H1 (cell line): ENCODE measurements around the gene FERMT1. TPM values are rescaled to one million over a fixed set of nuclear protein-coding genes. Genes with fewer than 3 reads are reported as not detected.
A peak's percentile ranks its signal among the peaks of the same experiment; 100 is the strongest.

Source experiments
- CTCF ChIA-PET: fragments of 300-600 bp; sonication (Branson Sonifier 250); formaldehyde crosslinking; loops from one replicate; lab custom pipeline; 2021; ENCODE audit not compliant: partially characterized antibody; lab: Charles Lee
- POLR2A ChIA-PET: fragments of 300-600 bp; sonication (Branson Sonifier 250); formaldehyde crosslinking; loops from one replicate; lab custom pipeline; 2021; ENCODE audit warnings: inconsistent platforms; ENCODE audit not compliant: partially characterized antibody; lab: Charles Lee
- DNase-seq, 2 experiments: peaks; one replicate each; pipeline versions ENCODE4 v3.0.0 to v3.0.0-alpha.2; 2010 to 2022; ENCODE audit warnings: low spot score in 2 of 2, low read depth in 1 of 2, mixed read lengths in 1 of 2
- FAIRE-seq: peaks from 2 replicates; lab custom pipeline; 2011; peaks lifted over from hg19 to GRCh38; lab: Jason Lieb, UNC
- H2AFZ ChIP-seq: 2 replicates; pipeline ENCODE4 v1.8.1; 2012; ENCODE audit warnings: low read length, inconsistent platforms
- H2AK5ac ChIP-seq: 2 replicates; pipeline ENCODE4 v1.6.1; 2013; ENCODE audit warnings: low read depth, low read length
- H2BK120ac ChIP-seq: replicated peaks from 2 replicates; pipeline ENCODE3; 2013; ENCODE audit warnings: low read depth, low read length, inconsistent platforms
- H2BK12ac ChIP-seq: 2 replicates; pipeline ENCODE4 v1.6.1; 2013; ENCODE audit warnings: low read depth, low read length
- H2BK15ac ChIP-seq: 2 replicates; pipeline ENCODE4 v1.6.1; 2013; ENCODE audit warnings: low read length
- H2BK20ac ChIP-seq: 2 replicates; pipeline ENCODE4 v1.6.1; 2013; ENCODE audit warnings: low read length
- H2BK5ac ChIP-seq: 2 replicates; pipeline ENCODE4 v1.6.1; 2013; ENCODE audit warnings: low read depth, low read length
- H3K14ac ChIP-seq: 2 replicates; pipeline ENCODE4 v1.6.1; 2013; ENCODE audit warnings: inconsistent platforms; ENCODE audit not compliant: insufficient read length
- H3K18ac ChIP-seq: 2 replicates; pipeline ENCODE4 v1.6.1; 2013; ENCODE audit warnings: low read length; ENCODE audit errors: extremely low read depth
- H3K23ac ChIP-seq: 2 replicates; pipeline ENCODE4 v1.6.1; 2013; ENCODE audit warnings: inconsistent platforms; ENCODE audit not compliant: insufficient read length
- H3K23me2 ChIP-seq: 2 replicates; pipeline ENCODE4 v1.6.1; 2013; ENCODE audit warnings: low read depth, low read length
- H3K27ac ChIP-seq: 2 replicates; pipeline ENCODE4 v1.6.1; 2011; ENCODE audit warnings: low read depth, low read length, inconsistent platforms
- H3K27me3 ChIP-seq, 4 experiments: replicated peaks in 1 of 4; 1 replicate in 1 of 4; 2 replicates in 3 of 4; pipeline versions ENCODE4 v1.6.1 to v1.8.1; 2011 to 2013; ENCODE audit warnings: low read length in 3 of 4, mild to moderate bottlenecking in 3 of 4, inconsistent platforms in 2 of 4, mixed read lengths in 2 of 4, moderate library complexity in 1 of 4; ENCODE audit not compliant: control insufficient read depth in 3 of 4, insufficient read depth in 3 of 4; ENCODE audit errors: extremely low read depth in 1 of 4
- H3K36me3 ChIP-seq, 4 experiments: 2 replicates each; pipeline versions ENCODE4 v1.6.1 to v1.8.1; 2011 to 2013; ENCODE audit warnings: mild to moderate bottlenecking in 4 of 4, low read length in 3 of 4, moderate library complexity in 2 of 4, control low read depth in 1 of 4, inconsistent platforms in 1 of 4; ENCODE audit not compliant: insufficient read depth in 4 of 4, control insufficient read depth in 2 of 4
- H3K4ac ChIP-seq: replicated peaks from 2 replicates; pipeline ENCODE3; 2013; ENCODE audit warnings: low read length, low read depth, mixed read lengths, inconsistent platforms; ENCODE audit not compliant: insufficient read length
- H3K4me1 ChIP-seq, 4 experiments: replicated peaks in 1 of 4; 1 replicate in 1 of 4; 2 replicates in 3 of 4; pipeline versions ENCODE4 v1.6.1 to v1.8.1; 2011 to 2013; ENCODE audit warnings: low read length in 3 of 4, inconsistent platforms in 2 of 4, mixed read lengths in 1 of 4; ENCODE audit not compliant: insufficient read depth in 4 of 4, control insufficient read depth in 3 of 4
- H3K4me2 ChIP-seq, 2 experiments: 2 replicates each; pipeline versions ENCODE4 v1.6.1 to v1.8.1; 2011 to 2013; ENCODE audit warnings: low read depth in 2 of 2, low read length in 2 of 2, control low read depth in 1 of 2, inconsistent platforms in 1 of 2, mild to moderate bottlenecking in 1 of 2; ENCODE audit not compliant: insufficient read depth in 1 of 2
- H3K4me3 ChIP-seq, 4 experiments: fragments of 200-600, 300-600 bp in 1 of 4; sonication (generic), shearing (Covaris generic), sonication (Bioruptor Twin) in 1 of 4; 2 replicates each; pipeline versions ENCODE4 v1.5.1 to v1.8.1; 2011 to 2016; ENCODE audit warnings: low read length in 4 of 4, low read depth in 3 of 4, control low read depth in 2 of 4, inconsistent platforms in 2 of 4, mild to moderate bottlenecking in 2 of 4, mixed read lengths in 1 of 4, moderate library complexity in 1 of 4; ENCODE audit not compliant: insufficient read depth in 2 of 4; ENCODE audit errors: extremely low read depth in 1 of 4
- H3K56ac ChIP-seq: replicated peaks from 2 replicates; pipeline ENCODE3; 2013; ENCODE audit warnings: low read depth, mild to moderate bottlenecking, mixed read lengths, low read length, inconsistent platforms; ENCODE audit not compliant: insufficient read length
- H3K79me1 ChIP-seq: 2 replicates; pipeline ENCODE4 v1.6.1; 2013; ENCODE audit warnings: low read depth, low read length, control low read depth
- H3K79me2 ChIP-seq, 2 experiments: 2 replicates each; pipeline versions ENCODE4 v1.6.1 to v1.8.1; 2012 to 2013; ENCODE audit warnings: low read length in 2 of 2, mild to moderate bottlenecking in 2 of 2, inconsistent platforms in 1 of 2; ENCODE audit not compliant: insufficient read depth in 2 of 2, control insufficient read depth in 1 of 2
- H3K9ac ChIP-seq, 4 experiments: replicated peaks in 1 of 4; 1 replicate in 1 of 4; 2 replicates in 3 of 4; pipeline versions ENCODE4 v1.6.1 to v1.8.1; 2011 to 2013; ENCODE audit warnings: low read depth in 3 of 4, low read length in 3 of 4, control low read depth in 2 of 4, mild to moderate bottlenecking in 2 of 4, moderate library complexity in 2 of 4, inconsistent platforms in 1 of 4; ENCODE audit errors: extremely low read depth in 1 of 4
- H3K9me3 ChIP-seq, 2 experiments: 2 replicates each; pipeline versions ENCODE4 v1.6.1 to v1.8.1; 2012 to 2013; ENCODE audit warnings: mild to moderate bottlenecking in 2 of 2, moderate library complexity in 2 of 2, control low read depth in 1 of 2, inconsistent platforms in 1 of 2, low read depth in 1 of 2, low read length in 1 of 2, mixed read lengths in 1 of 2; ENCODE audit not compliant: insufficient read depth in 2 of 2
- H4K20me1 ChIP-seq, 2 experiments: replicated peaks in 1 of 2; 2 replicates each; pipeline versions ENCODE3 to v1.8.1; 2011 to 2013; ENCODE audit warnings: inconsistent platforms in 2 of 2, low read length in 2 of 2, mild to moderate bottlenecking in 1 of 2; ENCODE audit not compliant: insufficient read depth in 2 of 2, control insufficient read depth in 1 of 2
- H4K5ac ChIP-seq: 2 replicates; pipeline ENCODE4 v1.6.1; 2013; ENCODE audit warnings: low read length, low read depth, mixed read lengths, inconsistent platforms; ENCODE audit not compliant: insufficient read length
- H4K8ac ChIP-seq: 2 replicates; pipeline ENCODE4 v1.8.0; 2013; ENCODE audit warnings: mild to moderate bottlenecking, moderate library complexity, low read length, inconsistent platforms; ENCODE audit not compliant: insufficient read depth; ENCODE audit errors: extremely low read depth
- H4K91ac ChIP-seq: replicated peaks from 2 replicates; pipeline ENCODE3; 2013; ENCODE audit warnings: low read length, mixed read lengths, inconsistent platforms; ENCODE audit not compliant: insufficient read length
- ATF3 ChIP-seq: IDR thresholded peaks from 2 replicates; pipeline ENCODE4 v1.6.1; 2011; ENCODE audit warnings: low read depth, mild to moderate bottlenecking, low read length; ENCODE audit not compliant: insufficient read depth
- BACH1 ChIP-seq: IDR thresholded peaks from 2 replicates; pipeline ENCODE4 v1.6.1; 2012; ENCODE audit warnings: low read length, improper control_type of control experiment
- CBX8 ChIP-seq: fragments of 300-800, 300-1000 bp; sonication (generic); IDR thresholded peaks from 2 replicates; pipeline ENCODE4 v1.7.1; 2016; ENCODE audit warnings: low read depth, low read length, borderline replicate concordance
- MAX ChIP-seq: IDR thresholded peaks from 2 replicates; pipeline ENCODE4 v1.6.1; 2012; ENCODE audit warnings: inconsistent platforms
- RAD21 ChIP-seq, 2 experiments: IDR thresholded peaks in 1 of 2; conservative IDR thresholded peaks in 1 of 2; 2 replicates each; pipeline ENCODE4 v1.6.1; 2011; ENCODE audit warnings: low read depth in 2 of 2, low read length in 2 of 2, improper control_type of control experiment in 1 of 2, inconsistent platforms in 1 of 2, mild to moderate bottlenecking in 1 of 2, moderate library complexity in 1 of 2
- RBBP5 ChIP-seq: IDR thresholded peaks from 2 replicates; pipeline ENCODE4 v1.7.1; 2012; ENCODE audit warnings: low read depth, mild to moderate bottlenecking, inconsistent platforms, low read length, moderate library complexity, borderline replicate concordance
- SUZ12 ChIP-seq: fragments of 200-600 bp; sonication (generic); IDR thresholded peaks from 2 replicates; pipeline ENCODE4 v1.6.1; 2012; ENCODE audit warnings: mild to moderate bottlenecking, inconsistent platforms, low read length, moderate library complexity, mixed read lengths
- TEAD4 ChIP-seq: IDR thresholded peaks from 2 replicates; pipeline ENCODE4 v1.6.1; 2012; ENCODE audit warnings: low read depth, low read length, inconsistent platforms, mixed read lengths
- WGBS, 2 experiments: shearing (Covaris generic) in 1 of 2; methylation state at CpG; one replicate each; pipeline versions ENCODE4 v1.1.6 to v1.1.7; 2013 to 2015; ENCODE audit warnings: low lambda C conversion rate in 2 of 2, mixed read lengths in 2 of 2, inconsistent platforms in 1 of 2, low coverage in 1 of 2, missing lambda C conversion rate in 1 of 2; ENCODE audit not compliant: insufficient replicate concordance in 2 of 2, insufficient coverage in 1 of 2, insufficient read length in 1 of 2; ENCODE audit errors: extremely low coverage in 1 of 2, missing lambda C conversion rate in 1 of 2; 5-methylcytosine and 5-hydroxymethylcytosine counted together
- polyA plus RNA-seq, 7 experiments: library from polyadenylated mRNA; depleted of rRNA in 3 of 7; stranded (reverse) in 5 of 7; unstranded in 2 of 7; fragments of >200 nt in 5 of 7; fragments of 200-250 nt in 2 of 7; gene quantifications; 1 replicate in 5 of 7; 2 replicates in 1 of 7; 4 replicates in 1 of 7; pipeline versions ENCODE4 v1.2.1 to v1.2.3, GENCODE V29; 2011 to 2013; ENCODE audit warnings: missing spikeins in 2 of 7, mixed read lengths in 2 of 7
- total RNA-seq: library from RNA; stranded (reverse); fragmentation: NEBNext Ultra II Directional; extraction: Animal tissue kit (Norgen Biotek cat#: 25700); gene quantifications from 2 replicates; pipeline ENCODE4 v1.2.1, GENCODE V29; 2021

Gene FERMT1
- total and polyA plus RNA-seq, 2 of the 8 experiments (the other 6 are each of a cell fraction or from before 2014, with no cell fraction given), result 4.2 to 17.8 TPM

- Histone ChIP-seq H3K4me1 (peaks cover 0 to 15% (median 5%) of the 10 kb centered on the region in 4 experiments; a peak in 5 of 7 replicates), H3K36me3 (no peaks in the 10 kb centered on the region), H4K20me1 (no peaks in the 10 kb centered on the region), H4K5ac (no peak overlapping the region), H3K4ac (no peak overlapping the region), H2BK15ac (no peak overlapping the region), H2BK5ac (no peak overlapping the region), H3K27me3 (peaks cover 31 to 53% (median 43%) of the 10 kb centered on the region in 4 experiments), H3K27ac (no peak overlapping the region), H4K91ac (no peak overlapping the region), H3K79me2 (no peaks in the 10 kb centered on the region), H3K14ac (no peak overlapping the region), H2BK120ac (no peak overlapping the region), H3K9ac (no peak overlapping the region), H3K79me1 (no peaks in the 10 kb centered on the region), H2BK12ac (no peak overlapping the region), H3K9me3 (no peaks in the 10 kb centered on the region), H3K4me3 (peak overlapping the region; percentile 32 to 65 (median 43); a peak in 7 of 8 replicates), H2BK20ac (no peak overlapping the region), H3K4me2 (peak overlapping the region; percentile 65 to 95), H3K18ac (no peak overlapping the region; the same call in 1 of the 2 replicates), H2AK5ac (no peak overlapping the region), H4K8ac (no peak overlapping the region), H3K23ac (no peak overlapping the region), H2AFZ (peak overlapping the region; percentile 80), H3K56ac (no peak overlapping the region), H3K23me2 (peaks cover 8% of the 10 kb centered on the region; the same call in 1 of the 2 replicates)
- POLR2A ChIA-PET, result no interaction called here
- WGBS, 2 experiments, result 60% methylated on average over 5 of the region's 5 CpGs; no CpG with 5 or more reads in 1 of the 2 experiments
- DNase-seq (no peak), FAIRE-seq (no peak)
- CTCF ChIA-PET, result interaction anchor here (0.5 to 1.1 kb wide), 3 partner anchors 8 to 220 kb away, joined by 3 to 4 read pairs (median 3); no protein-coding TSS in a partner anchor
- no peak for TF ChIP-seq ATF3
- TF ChIP-seq RBBP5, result no peak
- TF ChIP-seq BACH1, result no peak
- no peak for TF ChIP-seq SUZ12
- TF ChIP-seq RAD21 (IDR thresholded peaks at IDR 0.05 in 1 of 2, conservative IDR thresholded peaks at IDR 0.05 in 1 of 2; ENCODE audit: low read depth in 2 of 2, low read length in 2 of 2), result no peak
- no peak for TF ChIP-seq MAX
- TF ChIP-seq CBX8, result no peak
- TF ChIP-seq TEAD4, result no peak
Measured at GRCh38 chr20:6051505-6051904, 71.3 kb downstream of the FERMT1 start.
